GM21737 (cell line): ENCODE measurements around the gene LRP10.
A peak's percentile ranks its signal among the peaks of the same experiment; 100 is the strongest.

ENCODE experiments used
- ATAC-seq: cut with Tn5 transposase; IDR thresholded peaks from one replicate; pipeline ENCODE4 v1.9.1; 2021; ENCODE audit warnings: mild to moderate bottlenecking, moderate library complexity; ENCODE audit not compliant: unreplicated experiment

LRP10 gene

GRCh38 chr14:22884738-22885523, 13.4 kb downstream of the LRP10 start:
- no peak for ATAC-seq

GRCh38 chr14:22885975-22886374, 14.4 kb downstream of the LRP10 start:
- ATAC-seq: no peak

GRCh38 chr14:22886500-22887259, 15.1 kb downstream of the LRP10 start:
- ATAC-seq: peak; percentile 41

GRCh38 chr14:22887260-22887989, 15.9 kb downstream of the LRP10 start:
- peak; percentile 42 for ATAC-seq

GRCh38 chr14:22887990-22888378, 16.4 kb downstream of the LRP10 start:
- peak; percentile 50 for ATAC-seq

GRCh38 chr14:22888662-22889061, 17.1 kb downstream of the LRP10 start:
- ATAC-seq: no peak

GRCh38 chr14:22890416-22890815, 18.9 kb downstream of the LRP10 start:
- ATAC-seq: no peak

- ATAC-seq: no peak
Measured at GRCh38 chr14:22892488-22892887, 20.9 kb downstream of the LRP10 start.

- ATAC-seq: no peak
Measured at GRCh38 chr14:22893706-22894105, 22.2 kb downstream of the LRP10 start.

GRCh38 chr14:22895402-22895801, 23.9 kb downstream of the LRP10 start:
- no peak for ATAC-seq

GRCh38 chr14:22896356-22896755, 24.8 kb downstream of the LRP10 start:
- no peak for ATAC-seq

GRCh38 chr14:22896760-22897159, 25.2 kb downstream of the LRP10 start:
- ATAC-seq: no peak

- no peak for ATAC-seq
Measured at GRCh38 chr14:22897357-22897756, 25.8 kb downstream of the LRP10 start.

GRCh38 chr14:22898302-22899090, 27.0 kb downstream of the LRP10 start:
- ATAC-seq: no peak

GRCh38 chr14:22900081-22900799, 28.7 kb downstream of the LRP10 start:
- ATAC-seq: no peak

GRCh38 chr14:22901799-22902198, 30.3 kb downstream of the LRP10 start:
- no peak for ATAC-seq

GRCh38 chr14:22903742-22904087, 32.2 kb downstream of the LRP10 start:
- no peak for ATAC-seq

- ATAC-seq: no peak
Measured at GRCh38 chr14:22905627-22906026, 34.1 kb downstream of the LRP10 start.

GRCh38 chr14:22906073-22906472, 34.5 kb downstream of the LRP10 start:
- no peak for ATAC-seq

GRCh38 chr14:22907429-22907828, 35.9 kb downstream of the LRP10 start:
- no peak for ATAC-seq
